ENCODE measurements around the gene LYVE1. TPM values are rescaled to one million over a fixed set of nuclear protein-coding genes. Genes with fewer than 3 reads are reported as not detected.

LYVE1 gene, protein sequence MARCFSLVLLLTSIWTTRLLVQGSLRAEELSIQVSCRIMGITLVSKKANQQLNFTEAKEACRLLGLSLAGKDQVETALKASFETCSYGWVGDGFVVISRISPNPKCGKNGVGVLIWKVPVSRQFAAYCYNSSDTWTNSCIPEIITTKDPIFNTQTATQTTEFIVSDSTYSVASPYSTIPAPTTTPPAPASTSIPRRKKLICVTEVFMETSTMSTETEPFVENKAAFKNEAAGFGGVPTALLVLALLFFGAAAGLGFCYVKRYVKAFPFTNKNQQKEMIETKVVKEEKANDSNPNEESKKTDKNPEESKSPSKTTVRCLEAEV
- not detected in 2 replicates for total RNA-seq

DNA sequence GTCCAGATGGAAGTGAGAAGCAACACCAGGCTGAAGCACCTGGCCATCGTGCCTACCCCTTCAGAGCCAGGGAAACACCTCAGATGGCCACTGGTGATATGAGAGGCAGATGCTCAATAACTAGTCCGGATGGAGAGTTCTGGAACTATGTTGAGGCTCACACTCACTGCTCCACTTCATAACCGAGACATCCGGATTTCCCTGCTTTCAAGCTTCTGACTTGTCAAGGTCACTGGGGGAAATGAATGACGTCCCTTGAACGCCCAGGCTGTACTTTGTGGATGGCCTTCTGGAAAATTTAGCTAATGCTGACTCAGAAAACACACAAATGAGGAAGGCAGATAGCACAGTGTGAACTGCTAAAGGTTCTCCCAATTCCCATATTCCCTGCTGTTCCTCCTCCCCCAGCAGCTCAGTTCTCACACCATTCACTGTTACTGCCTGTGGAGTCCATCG is at the start of gene LYVE1:
LYVE1 (minus strand) TSS at position 180 of the 456 bp plus-strand sequence; CDS start at position 47, 133 bp downstream.
- no peaks in the 10 kb centered on the region for H3K27me3 ChIP-seq (ENCODE audit: control insufficient read depth, insufficient read depth, low read length)
- FAIRE-seq (no peak), DNase-seq (ENCODE audit: low read depth) (no peak)
- no peaks in the 10 kb centered on the region for H3K36me3 ChIP-seq (ENCODE audit: control insufficient read depth, insufficient read depth, low read length)
- TF ChIP-seq, protein P1, sequence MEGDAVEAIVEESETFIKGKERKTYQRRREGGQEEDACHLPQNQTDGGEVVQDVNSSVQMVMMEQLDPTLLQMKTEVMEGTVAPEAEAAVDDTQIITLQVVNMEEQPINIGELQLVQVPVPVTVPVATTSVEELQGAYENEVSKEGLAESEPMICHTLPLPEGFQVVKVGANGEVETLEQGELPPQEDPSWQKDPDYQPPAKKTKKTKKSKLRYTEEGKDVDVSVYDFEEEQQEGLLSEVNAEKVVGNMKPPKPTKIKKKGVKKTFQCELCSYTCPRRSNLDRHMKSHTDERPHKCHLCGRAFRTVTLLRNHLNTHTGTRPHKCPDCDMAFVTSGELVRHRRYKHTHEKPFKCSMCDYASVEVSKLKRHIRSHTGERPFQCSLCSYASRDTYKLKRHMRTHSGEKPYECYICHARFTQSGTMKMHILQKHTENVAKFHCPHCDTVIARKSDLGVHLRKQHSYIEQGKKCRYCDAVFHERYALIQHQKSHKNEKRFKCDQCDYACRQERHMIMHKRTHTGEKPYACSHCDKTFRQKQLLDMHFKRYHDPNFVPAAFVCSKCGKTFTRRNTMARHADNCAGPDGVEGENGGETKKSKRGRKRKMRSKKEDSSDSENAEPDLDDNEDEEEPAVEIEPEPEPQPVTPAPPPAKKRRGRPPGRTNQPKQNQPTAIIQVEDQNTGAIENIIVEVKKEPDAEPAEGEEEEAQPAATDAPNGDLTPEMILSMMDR (IDR thresholded peaks at IDR 0.05; ENCODE audit: insufficient read depth, low read length, severe bottlenecking): no peak
- H3K4me3 ChIP-seq (ENCODE audit: low read depth, low read length): no peak within 1 kb of the TSS

DNA sequence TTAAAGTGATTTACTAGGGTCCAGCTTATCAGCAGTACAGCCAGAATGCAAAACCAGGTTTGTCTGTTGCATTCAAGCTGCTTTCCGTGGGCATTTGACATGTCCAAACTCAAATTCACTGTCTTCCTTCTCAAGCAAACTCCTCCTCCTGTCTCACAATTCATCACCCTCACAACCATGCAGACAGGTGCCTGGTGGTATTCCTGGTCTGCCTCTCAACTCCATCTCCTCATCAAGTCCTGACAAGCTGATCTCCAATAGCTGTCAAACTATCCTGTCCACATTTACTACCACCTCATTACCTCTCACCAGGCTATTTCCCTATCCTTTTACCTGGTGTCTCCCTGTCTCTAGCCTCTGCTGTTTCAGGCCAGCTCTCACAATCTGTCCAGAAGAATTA is 49.1 kb upstream of the LYVE1 start:
- TF ChIP-seq, protein P1 (IDR thresholded peaks at IDR 0.05; ENCODE audit: insufficient read depth, low read length, severe bottlenecking): no peak
- Histone ChIP-seq H3K27me3 (ENCODE audit: control insufficient read depth, insufficient read depth, low read length) (no peaks in the 10 kb centered on the region), H3K36me3 (ENCODE audit: control insufficient read depth, insufficient read depth, low read length) (no peaks in the 10 kb centered on the region), H3K4me3 (ENCODE audit: low read depth, low read length) (no peak overlapping the region)
- FAIRE-seq (peak; percentile 73), DNase-seq (ENCODE audit: low read depth) (peak; percentile 59)

DNA sequence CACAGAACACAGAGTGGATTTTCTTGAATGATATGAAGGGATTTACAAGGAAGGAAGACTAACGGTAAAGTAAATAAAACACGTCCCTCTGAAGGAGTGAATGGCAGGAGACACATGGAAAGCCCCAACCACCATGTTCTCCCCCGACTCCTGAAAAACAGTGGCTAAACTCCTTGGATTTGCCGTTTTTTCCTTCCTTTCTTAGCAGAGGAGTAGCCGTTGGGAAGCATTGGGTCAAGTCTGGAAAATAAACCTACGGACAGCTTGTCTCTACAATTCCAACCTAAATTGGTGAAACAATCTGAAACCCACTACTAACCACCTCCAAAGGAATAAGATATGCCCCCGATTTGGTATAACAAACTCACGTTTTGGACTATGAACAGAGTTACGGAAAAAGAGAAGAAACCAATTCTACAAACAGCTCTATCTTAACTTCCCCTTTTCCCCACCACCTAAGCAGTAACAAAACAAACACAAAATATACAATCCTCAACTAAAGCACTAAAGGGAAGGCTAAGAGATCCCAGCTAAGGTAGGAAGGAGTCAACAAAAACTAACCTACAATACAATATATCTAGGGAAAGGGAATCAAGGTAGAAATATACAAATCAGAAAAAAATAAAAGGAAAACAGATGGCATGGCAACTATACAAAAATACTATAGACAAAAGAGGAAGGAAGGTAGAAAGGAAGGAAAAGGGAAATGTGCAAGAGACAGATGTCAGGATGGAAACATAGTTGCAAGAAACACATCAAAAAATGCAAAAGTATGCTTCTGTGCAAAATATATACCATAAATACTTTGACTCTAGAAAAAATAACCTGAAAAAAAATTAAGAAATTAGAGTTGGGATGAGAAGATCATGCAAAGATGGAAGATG is 43.8 kb upstream of the LYVE1 start:
- Histone ChIP-seq H3K27me3 (ENCODE audit: control insufficient read depth, insufficient read depth, low read length) (no peaks in the 10 kb centered on the region), H3K4me3 (ENCODE audit: low read depth, low read length) (no peak overlapping the region), H3K36me3 (ENCODE audit: control insufficient read depth, insufficient read depth, low read length) (no peaks in the 10 kb centered on the region)
- TF ChIP-seq, protein P1 (IDR thresholded peaks at IDR 0.05; ENCODE audit: insufficient read depth, low read length, severe bottlenecking): no peak
- FAIRE-seq (no peak), DNase-seq (ENCODE audit: low read depth) (no peak)

DNA sequence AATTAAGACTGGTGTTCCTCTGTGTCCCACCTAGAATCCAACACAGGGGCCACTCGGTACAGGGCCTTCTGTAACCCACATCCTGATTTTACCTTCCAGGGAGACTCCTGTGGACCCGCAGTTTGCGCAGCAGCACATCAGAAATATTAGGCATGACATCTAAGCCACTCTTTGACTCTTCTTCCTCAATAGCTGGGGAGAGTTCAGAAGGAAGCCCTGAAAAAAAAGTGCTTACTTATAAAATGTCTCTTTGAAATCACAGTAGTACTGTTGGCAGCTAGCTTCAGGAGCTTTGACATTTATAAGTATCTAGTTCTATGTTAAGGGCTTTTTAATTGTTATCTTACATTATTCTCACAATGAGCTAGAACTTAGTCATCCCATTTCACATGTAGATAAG is 41.2 kb upstream of the LYVE1 start:
- DNase-seq (ENCODE audit: low read depth) (no peak), FAIRE-seq (no peak)
- H3K36me3 ChIP-seq (ENCODE audit: control insufficient read depth, insufficient read depth, low read length): no peaks in the 10 kb centered on the region
- no peaks in the 10 kb centered on the region for H3K27me3 ChIP-seq (ENCODE audit: control insufficient read depth, insufficient read depth, low read length)
- TF ChIP-seq, protein P1 (IDR thresholded peaks at IDR 0.05; ENCODE audit: insufficient read depth, low read length, severe bottlenecking): no peak
- no peak overlapping the region for H3K4me3 ChIP-seq (ENCODE audit: low read depth, low read length)

DNA sequence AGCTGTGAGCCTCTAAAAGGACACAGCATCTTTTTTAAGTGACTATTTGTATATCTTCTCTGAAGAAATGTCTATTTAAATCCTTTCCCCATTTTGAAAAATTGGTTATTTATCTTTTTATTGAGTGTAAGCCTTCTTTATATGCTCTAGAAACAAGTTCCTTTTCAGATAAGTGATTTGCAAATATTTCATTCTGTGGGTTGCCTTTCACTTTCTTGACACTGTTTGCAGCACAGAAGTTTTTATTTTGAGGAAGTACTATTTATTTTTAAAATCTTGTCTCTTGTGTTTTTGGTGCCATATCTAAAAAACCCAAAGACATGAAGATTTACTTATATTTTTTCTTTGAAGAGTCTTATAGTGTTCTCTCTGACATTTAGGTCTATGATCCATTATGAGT is 40.1 kb upstream of the LYVE1 start:
- DNase-seq (ENCODE audit: low read depth) (no peak), FAIRE-seq (no peak)
- TF ChIP-seq, protein P1 (IDR thresholded peaks at IDR 0.05; ENCODE audit: insufficient read depth, low read length, severe bottlenecking): no peak
- Histone ChIP-seq H3K27me3 (ENCODE audit: control insufficient read depth, insufficient read depth, low read length) (no peaks in the 10 kb centered on the region), H3K4me3 (ENCODE audit: low read depth, low read length) (no peak overlapping the region), H3K36me3 (ENCODE audit: control insufficient read depth, insufficient read depth, low read length) (no peaks in the 10 kb centered on the region)
